GM19467 (cell line): Measurements from ENCODE around the gene TRIM7.
"Not testable (repeated sequence)": the region's sequence is repeated elsewhere in the genome, so short reads cannot be mapped to it uniquely, and the experiment has no call there.

ENCODE experiments used
- ATAC-seq: cut with Tn5 transposase; IDR thresholded peaks from one replicate; pipeline ENCODE4 v1.9.1; 2021; ENCODE audit warnings: mild to moderate bottlenecking, moderate library complexity; ENCODE audit not compliant: unreplicated experiment

TRIM7 gene

DNA sequence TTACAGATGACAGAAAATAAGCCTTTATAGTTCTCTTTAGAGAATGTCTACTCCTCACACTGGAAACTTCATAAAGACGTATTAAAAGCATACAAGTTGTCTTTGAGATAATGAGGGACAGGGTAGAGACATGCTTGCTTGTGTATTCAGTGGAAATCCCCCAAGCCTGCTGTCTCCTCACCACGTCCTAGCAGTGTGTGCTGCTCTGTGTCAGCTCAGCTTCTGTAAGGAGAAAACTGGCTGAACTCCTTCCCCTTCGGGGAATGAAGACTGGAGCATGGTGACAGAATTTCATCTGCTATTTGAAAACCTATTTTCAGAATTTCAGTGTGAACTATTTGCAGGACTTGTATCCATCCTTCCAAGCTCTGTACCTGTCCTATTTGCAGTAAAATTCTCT is 48.2 kb downstream of the TRIM7 start:
- ATAC-seq = no peak

DNA sequence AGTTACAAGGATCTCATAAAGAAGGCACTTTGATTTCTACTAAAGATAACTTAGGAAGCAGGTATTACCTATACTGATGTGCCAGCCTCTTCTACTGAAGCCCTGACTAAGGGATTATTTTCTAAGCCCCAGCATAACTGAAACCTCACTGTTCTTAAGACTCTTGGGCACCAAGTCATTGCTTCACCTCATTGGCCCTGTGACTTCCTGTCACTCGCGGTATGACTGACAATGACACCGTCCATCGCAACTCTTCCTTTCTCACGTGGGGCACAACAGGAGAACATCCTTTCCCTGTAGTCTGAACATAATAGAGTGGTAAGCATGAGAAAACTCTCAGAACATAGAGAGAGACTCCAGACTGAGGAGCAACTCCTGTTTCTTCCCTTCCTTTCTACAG is 51.2 kb downstream of the TRIM7 start:
- no peak for ATAC-seq

DNA sequence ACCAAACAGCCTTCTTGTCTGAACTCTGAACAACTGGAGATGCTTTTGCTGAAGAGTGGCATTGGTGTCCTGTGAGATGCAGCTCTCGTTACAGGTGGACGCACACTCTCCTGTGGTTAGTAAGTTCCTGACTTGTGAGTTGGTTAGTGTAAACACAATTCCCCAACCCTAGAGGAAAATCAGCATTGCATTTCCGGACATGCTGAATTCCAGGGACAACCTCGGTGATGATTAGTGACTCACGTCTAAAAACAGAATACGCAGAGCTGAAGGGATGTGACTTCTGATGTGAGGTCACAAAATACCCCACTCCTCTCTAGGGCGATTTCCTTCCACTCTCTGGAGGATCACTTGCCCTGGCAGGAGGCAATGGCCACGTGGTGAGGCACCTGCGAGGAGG is 52.6 kb downstream of the TRIM7 start:
- ATAC-seq = no peak

DNA sequence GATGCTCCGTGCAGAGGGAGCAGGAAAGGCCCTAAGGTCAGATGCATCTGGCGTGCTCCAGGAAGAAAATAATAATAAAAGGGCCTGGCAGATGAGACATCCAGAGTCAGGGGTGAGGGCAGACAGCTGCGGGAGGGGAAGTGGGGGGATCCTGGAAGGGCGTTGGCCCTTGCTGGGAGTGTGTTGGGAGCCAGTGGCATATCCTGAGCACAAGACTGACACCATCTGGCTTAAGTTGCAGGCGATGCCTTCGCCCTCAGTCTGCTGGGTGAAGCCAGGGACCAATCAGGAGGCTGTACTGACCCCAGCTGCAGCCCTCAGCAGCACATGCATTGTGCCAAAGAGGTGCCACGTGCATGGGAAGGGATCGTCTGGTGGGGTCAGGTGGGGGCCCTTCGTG is 53.9 kb downstream of the TRIM7 start:
- ATAC-seq = no peak

DNA sequence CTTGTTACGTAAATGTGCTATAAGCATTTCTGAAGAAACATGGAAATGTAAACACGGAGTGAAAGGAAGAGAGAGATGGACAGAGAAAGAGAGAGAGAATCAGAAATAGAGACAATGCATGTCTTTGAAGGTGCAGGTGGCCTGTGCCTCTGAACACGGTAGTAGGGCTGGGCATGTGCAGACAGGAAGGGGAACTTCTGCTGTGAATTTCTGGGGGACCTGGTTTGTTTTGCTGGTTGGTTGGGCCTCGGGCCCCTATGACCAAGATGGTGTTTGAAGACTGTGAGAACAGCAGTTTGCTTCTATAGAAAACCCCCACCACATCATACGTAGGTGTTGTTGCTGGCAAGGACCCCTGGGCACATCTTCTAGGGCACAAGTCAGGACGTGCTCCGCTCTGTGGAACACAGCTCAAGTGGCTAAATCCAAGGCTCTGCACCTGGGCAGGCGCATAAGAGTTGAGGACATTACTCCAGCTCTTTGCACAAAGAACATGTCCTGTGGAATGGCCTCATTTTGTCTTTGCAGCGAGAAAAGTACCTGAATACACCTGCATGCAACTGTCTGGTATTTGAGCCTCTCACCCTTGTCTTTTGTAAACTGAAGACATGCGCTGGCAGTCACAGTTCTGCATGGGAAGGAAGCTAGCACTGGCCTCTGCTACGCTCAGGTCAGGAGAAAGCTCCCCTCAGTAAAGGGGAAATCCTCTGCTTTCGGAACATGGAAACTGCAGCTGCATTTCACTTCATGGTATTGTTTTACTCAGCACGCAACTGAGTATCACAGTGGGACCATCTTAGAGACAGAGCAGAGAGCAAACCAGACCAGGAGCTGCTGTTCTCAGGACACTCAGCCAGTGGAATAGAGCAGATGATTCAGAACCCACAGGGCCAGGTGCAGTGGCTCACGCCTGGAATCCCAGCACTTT is 54.9 kb downstream of the TRIM7 start:
- ATAC-seq = no peak

DNA sequence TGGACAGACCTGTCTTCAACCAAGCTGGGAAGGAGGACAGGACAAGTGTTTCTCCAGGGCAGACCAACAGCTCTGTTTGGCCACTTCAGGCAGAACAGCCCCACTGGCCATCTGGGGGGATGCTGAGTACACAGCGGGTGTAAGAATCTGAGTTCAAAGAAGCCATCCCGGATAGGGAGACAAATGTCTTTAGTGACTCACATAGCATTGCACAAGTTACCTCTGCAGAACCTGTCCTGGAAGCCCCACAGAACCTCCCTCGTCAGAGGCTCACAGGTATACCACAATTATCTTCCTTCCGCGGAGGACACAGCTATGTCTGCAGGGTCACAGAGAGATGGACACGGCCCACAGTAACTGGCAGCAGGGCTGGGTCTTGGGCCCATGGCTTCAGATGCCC is 55.6 kb downstream of the TRIM7 start:
- ATAC-seq = no peak

DNA sequence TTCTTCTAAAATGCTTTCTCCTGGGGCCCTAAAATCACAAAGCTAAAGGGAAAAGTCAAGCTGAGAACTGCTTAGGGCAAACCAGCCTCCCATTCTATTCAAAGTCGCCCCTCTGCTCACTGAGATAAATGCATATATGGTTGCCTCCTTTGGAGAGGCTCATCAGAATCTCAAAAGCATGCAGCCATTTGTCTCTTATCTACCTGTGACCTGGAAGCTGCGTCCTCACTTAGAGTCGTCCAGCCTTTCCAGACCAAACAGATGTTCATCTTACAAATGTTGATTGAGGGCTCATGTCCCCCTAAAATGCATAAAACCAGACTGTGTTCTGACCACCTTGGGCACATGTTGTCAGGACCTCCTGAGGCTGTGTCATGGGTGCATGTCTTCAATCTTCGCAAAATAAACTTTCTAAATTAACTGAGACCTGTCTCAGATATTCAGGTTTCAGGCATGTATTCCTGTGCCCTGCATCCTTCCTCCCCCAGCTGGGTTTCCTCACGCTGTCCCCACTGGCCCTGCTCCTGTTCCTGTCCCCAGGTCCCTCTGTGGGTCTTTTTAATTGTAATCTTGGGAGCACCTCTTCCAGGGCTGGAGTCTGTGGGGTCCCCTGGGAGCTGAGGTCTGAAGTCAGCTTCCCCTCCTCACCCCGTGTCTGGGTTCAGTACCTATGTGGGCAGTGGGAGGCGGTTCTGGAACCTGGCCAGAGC is 57.9 kb downstream of the TRIM7 start, which contains the start of gene OR2V2:
Gene OR2V2 (plus strand): TSS at position 660 of the 710 bp plus-strand sequence. CDS start 7,357 bp downstream, outside the sequence.
- ATAC-seq = not testable (repeated sequence)

DNA sequence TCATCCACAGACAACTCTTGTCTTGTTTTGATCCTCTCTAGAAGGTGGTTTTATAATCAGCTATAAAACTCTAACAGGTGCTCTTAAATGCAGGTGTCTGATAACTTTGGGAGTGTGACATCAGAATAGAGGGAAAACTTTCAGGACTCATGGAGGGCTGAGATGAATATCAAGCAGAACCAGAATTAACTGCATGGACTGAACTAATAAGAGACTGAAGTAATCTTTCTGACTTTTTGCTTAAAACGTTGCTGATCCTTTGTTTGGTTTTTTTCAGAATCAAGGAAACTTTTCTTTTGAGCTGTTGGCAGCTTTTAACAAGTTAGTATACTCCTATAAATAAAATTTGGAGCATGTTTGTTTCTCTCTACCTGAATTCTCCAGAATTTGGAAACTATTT is 59.9 kb downstream of the TRIM7 start:
- no peak for ATAC-seq
